OCI-LY7 (cell line): ENCODE results near the gene ADAMTS16. TPM values are rescaled to one million over a fixed set of nuclear protein-coding genes. Genes with fewer than 3 reads are reported as not detected.

ENCODE experiments used
- BruUV-seq: library from RNA; stranded (reverse); fragments of 400-500 nt; replicated peaks from 2 replicates; lab custom pipeline; 2021; lab: Mats Ljungman, UMichigan
- CTCF ChIA-PET: fragments of 300-600 bp; sonication (Branson Sonifier 250); formaldehyde crosslinking; loops from one replicate; lab custom pipeline; 2022; ENCODE audit warnings: antibody characterized with exemption; ENCODE audit not compliant: unreplicated experiment; lab: Charles Lee
- POLR2A ChIA-PET: fragments of 300-600 bp; sonication (Branson Sonifier 250); formaldehyde crosslinking; loops from one replicate; lab custom pipeline; 2022; ENCODE audit warnings: antibody characterized with exemption; lab: Charles Lee
- DNase-seq: peaks from one replicate; pipeline ENCODE4 v3.0.0-alpha.2; 2015; ENCODE audit warnings: low spot score
- H2AFZ ChIP-seq: fragments of 200-600 bp; sonication (generic), shearing (Covaris generic); 2 replicates; pipeline ENCODE4 v1.6.1; 2014; ENCODE audit warnings: mild to moderate bottlenecking, antibody characterized with exemption, low read length, moderate library complexity
- H3K27ac ChIP-seq: fragments of 200-600 bp; sonication (generic); 2 replicates; pipeline ENCODE4 v1.5.1; 2014; ENCODE audit warnings: mixed run types, low read depth, mild to moderate bottlenecking, moderate library complexity, low read length, inconsistent platforms; ENCODE audit not compliant: poor library complexity, severe bottlenecking
- H3K36me3 ChIP-seq: fragments of 200-600 bp; sonication (generic); 2 replicates; pipeline ENCODE4 v1.6.1; 2014; ENCODE audit warnings: mild to moderate bottlenecking, antibody characterized with exemption, low read length, moderate library complexity, mixed read lengths; ENCODE audit not compliant: insufficient read depth
- H3K4me1 ChIP-seq: fragments of 200-600 bp; sonication (generic); 2 replicates; pipeline ENCODE4 v1.5.1; 2014; ENCODE audit warnings: mild to moderate bottlenecking, low read length; ENCODE audit not compliant: insufficient read depth, poor library complexity, severe bottlenecking
- H3K4me2 ChIP-seq: fragments of 200-600 bp; sonication (generic); 2 replicates; pipeline ENCODE4 v1.6.1; 2014; ENCODE audit warnings: mild to moderate bottlenecking, low read length
- H3K4me3 ChIP-seq: fragments of 200-600 bp; sonication (generic); 2 replicates; pipeline ENCODE4 v1.5.1; 2014; ENCODE audit warnings: mild to moderate bottlenecking, low read depth, low read length; ENCODE audit not compliant: poor library complexity, severe bottlenecking
- H3K79me2 ChIP-seq: fragments of 200-600 bp; sonication (generic); 2 replicates; pipeline ENCODE4 v1.6.1; 2016; ENCODE audit warnings: low read depth, mild to moderate bottlenecking, low read length, moderate library complexity, mixed read lengths; ENCODE audit not compliant: insufficient read depth
- H3K9me2 ChIP-seq: fragments of 200-600 bp; sonication (generic); 2 replicates; pipeline ENCODE4 v1.6.1; 2016; ENCODE audit warnings: mild to moderate bottlenecking, low read length, mixed read lengths; ENCODE audit not compliant: insufficient read depth
- H3K9me3 ChIP-seq: fragments of 200-600 bp; sonication (generic); 2 replicates; pipeline ENCODE4 v1.6.1; 2014; ENCODE audit warnings: mild to moderate bottlenecking, mixed run types, low read length, mixed read lengths
- H4K20me1 ChIP-seq: fragments of 200-600 bp; sonication (generic); 2 replicates; pipeline ENCODE4 v1.6.1; 2014; ENCODE audit warnings: mild to moderate bottlenecking, antibody characterized with exemption, low read length, moderate library complexity, mixed read lengths; ENCODE audit not compliant: insufficient read depth
- EZH2phosphoT487 ChIP-seq: fragments of 200-600 bp; sonication (generic); IDR thresholded peaks from 2 replicates; pipeline ENCODE4 v1.6.1; 2018; ENCODE audit warnings: low read depth, borderline replicate concordance, mild to moderate bottlenecking, mixed run types, antibody characterized with exemption, low read length, moderate library complexity, mixed read lengths
- intact Hi-C: fragments of 100-400 bp; cut with micrococcal nuclease; formaldehyde crosslinking; loops from one replicate; pipeline ENCODE4 v1.10.0; 2022; ENCODE audit not compliant: unreplicated experiment
- total RNA-seq, 2 experiments: library from RNA; depleted of rRNA in 1 of 2; stranded (reverse); fragments of >200 nt in 1 of 2; shearing (Covaris generic) in 1 of 2; gene quantifications; 2 replicates each; pipeline ENCODE4 v1.2.3, GENCODE V29; 2014 to 2022
- TF ChIP-seq, protein P1 (sequence below): fragments of 200-600 bp; sonication (generic); conservative IDR thresholded peaks from 2 replicates; pipeline ENCODE4 v1.5.1; 2014; ENCODE audit warnings: mild to moderate bottlenecking, antibody characterized with exemption, low read length, moderate library complexity, mixed read lengths

ADAMTS16 gene
- total RNA-seq, 2 experiments from 2014 or later: not detected

GRCh38 chr5:5335700-5336264 lies 195.7 kb downstream of the ADAMTS16 start:
- H2AFZ ChIP-seq: no peak overlapping the region
- no TSS peak for BruUV-seq
- no peaks in the 10 kb centered on the region for H3K9me3 ChIP-seq
- ChIA-PET CTCF (no interaction called here), POLR2A (interaction anchor here (0.6 kb wide), 1 partner anchor 25 kb away, joined by 3 read pairs; no protein-coding TSS in a partner anchor)
- intact Hi-C loops: no loop called here
- no peaks in the 10 kb centered on the region for H3K79me2 ChIP-seq
- H3K4me3 ChIP-seq: no peak overlapping the region
- H3K27ac ChIP-seq: no peak overlapping the region
- no peak for DNase-seq
- no peaks in the 10 kb centered on the region for H3K4me1 ChIP-seq
- H4K20me1 ChIP-seq: no peaks in the 10 kb centered on the region
- H3K4me2 ChIP-seq: no peak overlapping the region
- no peak for TF ChIP-seq EZH2phosphoT487
- TF ChIP-seq, protein P1, sequence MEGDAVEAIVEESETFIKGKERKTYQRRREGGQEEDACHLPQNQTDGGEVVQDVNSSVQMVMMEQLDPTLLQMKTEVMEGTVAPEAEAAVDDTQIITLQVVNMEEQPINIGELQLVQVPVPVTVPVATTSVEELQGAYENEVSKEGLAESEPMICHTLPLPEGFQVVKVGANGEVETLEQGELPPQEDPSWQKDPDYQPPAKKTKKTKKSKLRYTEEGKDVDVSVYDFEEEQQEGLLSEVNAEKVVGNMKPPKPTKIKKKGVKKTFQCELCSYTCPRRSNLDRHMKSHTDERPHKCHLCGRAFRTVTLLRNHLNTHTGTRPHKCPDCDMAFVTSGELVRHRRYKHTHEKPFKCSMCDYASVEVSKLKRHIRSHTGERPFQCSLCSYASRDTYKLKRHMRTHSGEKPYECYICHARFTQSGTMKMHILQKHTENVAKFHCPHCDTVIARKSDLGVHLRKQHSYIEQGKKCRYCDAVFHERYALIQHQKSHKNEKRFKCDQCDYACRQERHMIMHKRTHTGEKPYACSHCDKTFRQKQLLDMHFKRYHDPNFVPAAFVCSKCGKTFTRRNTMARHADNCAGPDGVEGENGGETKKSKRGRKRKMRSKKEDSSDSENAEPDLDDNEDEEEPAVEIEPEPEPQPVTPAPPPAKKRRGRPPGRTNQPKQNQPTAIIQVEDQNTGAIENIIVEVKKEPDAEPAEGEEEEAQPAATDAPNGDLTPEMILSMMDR: no peak
- H3K36me3 ChIP-seq: no peaks in the 10 kb centered on the region
- no peaks in the 10 kb centered on the region for H3K9me2 ChIP-seq

- intact Hi-C loops: no loop called here
- Histone ChIP-seq H3K4me3 (no peak overlapping the region), H3K4me1 (no peaks in the 10 kb centered on the region), H3K36me3 (no peaks in the 10 kb centered on the region), H2AFZ (no peak overlapping the region), H3K4me2 (no peak overlapping the region), H3K27ac (no peak overlapping the region), H3K9me2 (no peaks in the 10 kb centered on the region), H4K20me1 (no peaks in the 10 kb centered on the region), H3K79me2 (no peaks in the 10 kb centered on the region), H3K9me3 (no peaks in the 10 kb centered on the region)
- no peak for TF ChIP-seq EZH2phosphoT487
- TF ChIP-seq, protein P1: no peak
- DNase-seq: no peak
- BruUV-seq: no TSS peak
- CTCF ChIA-PET: no interaction called here
- POLR2A ChIA-PET: no interaction called here
These were observed 199.1 kb downstream of the ADAMTS16 start for GRCh38 chr5:5339257-5339656.

- ChIA-PET CTCF (no interaction called here), POLR2A (no interaction called here)
- Histone ChIP-seq H2AFZ (no peak overlapping the region), H3K9me3 (no peaks in the 10 kb centered on the region), H4K20me1 (no peaks in the 10 kb centered on the region), H3K36me3 (no peaks in the 10 kb centered on the region), H3K9me2 (no peaks in the 10 kb centered on the region), H3K4me3 (no peak overlapping the region), H3K27ac (no peak overlapping the region), H3K79me2 (no peaks in the 10 kb centered on the region), H3K4me1 (no peaks in the 10 kb centered on the region), H3K4me2 (no peak overlapping the region)
- TF ChIP-seq EZH2phosphoT487: no peak
- TF ChIP-seq, protein P1: no peak
- intact Hi-C loops: no loop called here
- no peak for DNase-seq
- BruUV-seq: no TSS peak
These were observed 200.1 kb downstream of the ADAMTS16 start for GRCh38 chr5:5340206-5340729.
